ENCODE results near the gene KIR2DL4. TPM values are rescaled to one million over a fixed set of nuclear protein-coding genes. Genes with fewer than 3 reads are reported as not detected.
"Not testable (repeated sequence)": the region's sequence is repeated elsewhere in the genome, so short reads cannot be mapped to it uniquely, and the experiment has no call there.

The KIR2DL4 gene
- total RNA-seq: not detected in 2 replicates

DNA sequence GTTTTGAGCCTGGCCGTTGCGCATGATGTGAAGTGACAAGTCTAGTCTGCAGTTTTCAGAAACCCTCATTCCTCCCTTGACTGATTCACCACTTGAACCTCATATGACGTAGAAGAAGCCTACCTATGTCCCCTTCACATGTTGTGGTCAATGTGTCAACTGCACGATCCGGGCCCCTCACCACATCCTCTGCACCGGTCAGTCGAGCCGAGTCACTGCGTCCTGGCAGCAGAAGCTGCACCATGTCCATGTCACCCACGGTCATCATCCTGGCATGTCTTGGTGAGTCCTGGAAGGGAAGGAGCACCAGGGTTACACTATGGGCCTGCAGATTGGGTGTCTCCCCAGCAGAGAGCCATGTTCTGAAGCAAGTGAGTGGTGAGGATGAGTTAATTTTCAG is at the start of gene KIR2DL4:
TSS of gene KIR2DL4 (plus strand) at position 201 of the 400 bp plus-strand sequence. CDS start at position 243, 42 bp downstream.
- DNase-seq (ENCODE audit: low read depth in 2 of 2): no peak

DNA sequence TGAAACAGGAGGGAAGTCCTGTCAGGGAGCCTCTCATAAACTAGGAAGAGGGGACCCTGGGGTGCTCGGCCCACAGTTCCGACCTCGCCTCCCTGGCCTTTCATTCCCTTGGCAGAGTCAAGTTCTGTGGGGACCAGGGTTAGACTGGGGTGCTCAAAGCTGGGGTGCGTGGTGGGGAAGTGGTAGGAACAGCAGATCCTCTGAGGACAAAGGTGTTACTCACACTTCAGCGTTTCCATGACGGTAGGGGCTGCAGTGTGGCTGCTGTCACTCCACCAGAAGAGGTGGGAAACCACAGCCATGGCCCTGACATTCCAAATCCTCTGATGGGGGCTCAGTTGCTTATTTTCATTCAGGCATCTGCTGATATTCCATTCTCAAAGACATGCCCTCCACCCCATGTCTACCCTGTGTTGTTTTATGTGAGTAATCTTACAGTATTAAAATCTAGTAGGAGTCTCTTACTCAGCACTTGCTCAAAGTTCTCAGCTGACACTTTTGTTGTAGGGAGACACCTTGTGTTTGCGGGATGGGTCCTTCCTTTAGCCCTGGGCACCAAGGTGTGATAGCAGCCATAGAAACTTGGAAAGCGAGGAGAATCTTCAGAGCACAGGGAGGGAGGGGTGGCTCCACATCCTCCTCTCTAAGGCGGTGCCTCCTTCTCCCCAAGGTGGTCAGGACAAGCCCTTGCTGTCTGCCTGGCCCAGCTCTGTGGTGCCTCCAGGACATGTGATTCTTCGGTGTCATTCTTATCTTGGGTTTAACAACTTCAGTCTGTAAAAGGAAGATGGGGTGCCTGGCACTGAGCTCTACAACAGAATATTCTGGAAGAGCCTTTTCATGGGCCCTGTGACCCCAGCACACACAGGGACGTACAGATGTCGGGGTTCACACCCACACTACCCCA is 47.0 kb upstream of the KIR2DL4 start:
- DNase-seq (ENCODE audit: low read depth in 2 of 2): not testable (repeated sequence)

DNA sequence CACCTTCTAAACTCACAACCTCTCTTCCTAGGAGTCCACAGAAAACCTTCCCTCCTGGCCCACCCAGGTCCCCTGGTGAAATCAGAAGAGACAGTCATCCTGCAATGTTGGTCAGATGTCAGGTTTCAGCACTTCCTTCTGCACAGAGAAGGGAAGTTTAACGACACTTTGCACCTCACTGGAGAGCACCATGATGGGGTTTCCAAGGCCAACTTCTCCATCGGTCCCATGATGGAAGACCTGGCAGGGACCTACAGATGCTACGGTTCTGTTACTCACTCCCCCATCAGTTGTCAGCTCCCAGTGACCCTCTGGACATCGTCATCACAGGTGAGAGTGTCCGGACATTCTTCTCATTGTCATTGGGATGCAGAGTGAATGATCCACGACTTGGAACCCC is 44.8 kb upstream of the KIR2DL4 start:
- DNase-seq (ENCODE audit: low read depth in 2 of 2): not testable (repeated sequence)

DNA sequence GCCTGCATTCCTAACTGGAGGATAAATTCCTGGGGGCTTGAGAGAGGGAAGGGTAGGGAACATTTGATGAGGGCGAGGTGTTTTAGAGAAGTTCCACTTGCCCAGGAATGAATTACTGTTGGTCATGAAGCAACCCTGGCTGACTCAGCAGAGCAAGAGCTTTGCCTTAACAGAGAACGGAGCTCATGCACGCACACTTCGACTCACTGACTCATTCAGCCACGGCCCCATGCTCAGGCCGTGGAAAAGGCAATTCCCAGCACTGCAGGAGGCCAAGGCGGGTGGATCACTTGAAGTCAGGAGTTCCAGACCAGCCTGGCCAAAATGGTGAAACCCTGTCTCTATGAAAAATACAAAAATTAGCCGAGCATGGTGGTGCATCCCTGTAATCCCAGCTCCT is 39.2 kb upstream of the KIR2DL4 start:
- not testable (repeated sequence) for DNase-seq (ENCODE audit: low read depth in 2 of 2)

DNA sequence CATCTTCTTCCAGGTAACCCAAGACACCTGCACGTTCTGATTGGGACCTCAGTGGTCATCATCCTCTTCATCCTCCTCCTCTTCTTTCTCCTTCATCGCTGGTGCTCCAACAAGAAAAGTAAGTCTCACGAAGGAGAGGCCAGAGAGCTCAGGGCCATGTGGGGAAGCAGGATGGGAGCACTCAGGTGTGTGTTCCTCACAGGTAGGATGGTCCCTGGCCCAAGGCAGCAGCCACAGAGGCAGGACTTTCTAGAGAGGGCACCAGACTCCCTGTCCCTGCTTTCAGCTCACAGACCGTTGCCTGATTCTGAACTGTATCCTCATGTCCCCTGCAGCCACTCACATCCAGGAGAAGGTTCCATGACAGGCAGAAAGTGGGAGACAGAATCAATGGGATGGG is 36.9 kb upstream of the KIR2DL4 start:
- not testable (repeated sequence) for DNase-seq (ENCODE audit: low read depth in 2 of 2)

DNA sequence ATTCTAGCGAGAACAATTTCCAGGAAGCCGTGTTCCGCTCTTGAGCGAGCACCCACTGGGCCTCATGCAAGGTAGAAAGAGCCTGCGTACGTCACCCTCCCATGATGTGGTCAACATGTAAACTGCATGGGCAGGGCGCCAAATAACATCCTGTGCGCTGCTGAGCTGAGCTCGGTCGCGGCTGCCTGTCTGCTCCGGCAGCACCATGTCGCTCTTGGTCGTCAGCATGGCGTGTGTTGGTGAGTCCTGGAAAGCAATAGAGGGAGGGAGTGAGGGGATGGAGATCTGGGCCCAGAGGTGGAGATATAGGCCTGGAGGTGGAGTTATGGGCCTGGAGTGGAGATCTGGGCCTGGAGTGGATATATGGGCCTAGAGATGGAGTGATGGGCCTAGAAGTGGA is 33.8 kb upstream of the KIR2DL4 start, which contains the start of gene KIR2DL1:
TSS of gene KIR2DL1 (plus strand) at position 148 of the 400 bp plus-strand sequence. CDS start at position 206, 58 bp downstream.
- DNase-seq (ENCODE audit: low read depth in 2 of 2): not testable (repeated sequence)

DNA sequence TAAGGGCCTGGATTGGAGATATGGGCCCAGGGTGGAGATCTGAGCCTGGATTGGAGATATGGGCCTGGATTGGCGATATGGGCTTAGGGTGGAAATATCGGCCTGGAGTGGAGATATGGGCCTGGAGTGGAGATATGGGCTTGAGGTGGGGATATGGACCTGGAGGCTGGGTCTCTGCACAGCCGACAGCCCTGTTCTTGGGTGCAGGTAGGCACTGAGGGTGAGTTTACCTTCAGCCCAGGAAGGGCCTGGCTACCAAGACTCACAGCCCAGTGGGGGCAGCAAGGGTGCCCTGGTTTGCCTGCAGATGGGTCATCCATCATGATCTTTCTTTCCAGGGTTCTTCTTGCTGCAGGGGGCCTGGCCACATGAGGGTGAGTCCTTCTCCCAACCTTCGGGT is 32.9 kb upstream of the KIR2DL4 start:
- not testable (repeated sequence) for DNase-seq (ENCODE audit: low read depth in 2 of 2)

DNA sequence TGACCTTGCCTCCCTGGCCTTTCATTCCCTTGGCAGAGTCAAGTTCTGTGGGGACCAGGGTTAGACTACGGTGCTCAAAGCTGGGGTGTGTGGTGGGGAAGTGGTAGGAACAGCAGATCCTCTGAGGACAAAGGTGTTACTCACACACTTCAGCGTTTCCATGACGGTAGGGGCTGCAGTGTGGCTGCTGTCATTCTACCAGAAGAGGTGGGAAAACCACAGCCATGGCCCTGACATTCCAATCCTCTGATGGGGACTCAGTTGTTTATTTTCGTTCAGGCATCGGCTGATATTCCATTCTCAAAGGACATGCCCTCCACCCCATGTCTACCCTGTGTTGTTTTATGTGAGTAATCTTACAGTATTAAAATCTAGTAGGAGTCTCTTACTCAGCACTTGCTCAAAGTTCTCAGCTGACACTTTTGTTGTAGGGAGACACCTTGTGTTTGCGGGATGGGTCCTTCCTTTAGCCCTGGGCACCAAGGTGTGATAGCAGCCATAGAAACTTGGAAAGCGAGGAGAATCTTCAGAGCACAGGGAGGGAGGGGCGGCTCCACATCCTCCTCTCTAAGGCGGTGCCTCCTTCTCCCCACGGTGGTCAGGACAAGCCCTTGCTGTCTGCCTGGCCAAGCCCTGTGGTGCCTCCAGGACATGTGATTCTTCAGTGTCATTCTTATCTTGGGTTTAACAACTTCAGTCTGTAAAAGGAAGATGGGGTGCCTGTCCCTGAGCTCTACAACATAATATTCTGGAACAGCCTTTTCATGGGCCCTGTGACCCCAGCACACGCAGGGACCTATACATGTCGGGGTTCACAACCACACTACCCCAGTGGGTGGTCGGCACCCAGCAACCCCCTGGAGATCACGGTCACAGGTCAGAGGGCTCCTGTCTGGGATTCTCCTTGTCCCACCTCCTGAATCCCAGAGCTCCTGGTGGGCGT is 32.1 kb upstream of the KIR2DL4 start:
- DNase-seq (ENCODE audit: low read depth in 2 of 2): not testable (repeated sequence)

DNA sequence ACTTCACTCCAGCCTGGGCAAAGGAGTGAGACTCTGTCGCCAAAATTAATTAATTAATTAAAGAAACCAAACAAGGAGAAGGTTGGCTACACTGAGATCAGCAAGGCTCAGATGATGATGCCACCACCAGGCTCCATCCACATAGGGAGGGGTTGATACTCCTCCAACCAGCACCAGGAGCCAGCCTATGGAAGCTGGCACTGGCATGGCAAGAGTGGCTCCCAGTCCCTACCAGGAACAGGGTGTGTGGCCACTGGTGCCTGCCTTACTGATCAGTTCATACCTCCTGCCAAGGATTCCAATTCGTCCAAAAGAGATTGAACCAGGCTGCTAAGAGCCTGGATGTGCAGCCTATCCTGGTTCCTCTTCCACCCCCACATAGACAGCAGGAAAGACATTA is 30.7 kb upstream of the KIR2DL4 start:
- not testable (repeated sequence) for DNase-seq (ENCODE audit: low read depth in 2 of 2)

DNA sequence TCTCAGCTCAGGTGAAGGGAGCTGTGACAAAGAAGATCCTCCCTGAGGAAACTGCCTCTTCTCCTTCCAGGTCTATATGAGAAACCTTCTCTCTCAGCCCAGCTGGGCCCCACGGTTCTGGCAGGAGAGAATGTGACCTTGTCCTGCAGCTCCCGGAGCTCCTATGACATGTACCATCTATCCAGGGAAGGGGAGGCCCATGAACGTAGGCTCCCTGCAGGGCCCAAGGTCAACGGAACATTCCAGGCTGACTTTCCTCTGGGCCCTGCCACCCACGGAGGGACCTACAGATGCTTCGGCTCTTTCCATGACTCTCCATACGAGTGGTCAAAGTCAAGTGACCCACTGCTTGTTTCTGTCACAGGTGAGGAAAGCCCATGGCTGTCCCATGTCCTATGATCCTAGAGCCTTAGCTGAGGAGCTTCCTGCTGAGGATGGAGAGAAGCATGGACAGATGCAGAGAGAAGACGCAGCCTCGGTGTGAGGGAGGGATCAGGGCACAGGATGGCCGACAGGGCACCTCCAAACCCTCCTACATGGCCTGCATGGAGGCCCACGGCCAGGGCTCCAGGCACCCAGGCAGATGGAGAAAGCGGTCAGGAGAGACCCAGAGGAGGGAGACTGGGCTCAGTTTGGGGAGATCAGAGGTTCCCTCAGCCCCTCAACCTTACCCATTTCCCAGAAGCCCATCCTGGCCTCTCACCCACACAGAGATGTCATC is 28.2 kb upstream of the KIR2DL4 start:
- not testable (repeated sequence) for DNase-seq (ENCODE audit: low read depth in 2 of 2)

DNA sequence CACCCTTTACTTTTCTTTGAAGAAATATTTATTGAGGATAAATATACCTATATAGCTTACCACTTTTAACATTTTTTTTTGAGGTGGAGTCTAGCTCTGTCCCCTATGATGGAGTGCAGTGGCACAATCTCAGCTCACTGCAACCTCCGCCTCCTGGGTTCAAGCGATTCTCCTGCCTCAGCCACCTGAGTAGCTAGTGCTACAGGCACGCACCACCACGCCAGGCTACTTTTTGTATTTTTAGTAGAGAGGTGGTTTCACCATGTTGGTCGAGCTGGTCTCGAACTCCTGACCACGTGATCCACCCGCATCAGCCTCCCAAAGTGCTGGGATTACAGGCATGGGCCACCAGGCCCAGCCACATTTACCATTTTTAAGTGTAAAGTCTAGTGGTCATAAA is 27.6 kb upstream of the KIR2DL4 start:
- DNase-seq (ENCODE audit: low read depth in 2 of 2): not testable (repeated sequence)

DNA sequence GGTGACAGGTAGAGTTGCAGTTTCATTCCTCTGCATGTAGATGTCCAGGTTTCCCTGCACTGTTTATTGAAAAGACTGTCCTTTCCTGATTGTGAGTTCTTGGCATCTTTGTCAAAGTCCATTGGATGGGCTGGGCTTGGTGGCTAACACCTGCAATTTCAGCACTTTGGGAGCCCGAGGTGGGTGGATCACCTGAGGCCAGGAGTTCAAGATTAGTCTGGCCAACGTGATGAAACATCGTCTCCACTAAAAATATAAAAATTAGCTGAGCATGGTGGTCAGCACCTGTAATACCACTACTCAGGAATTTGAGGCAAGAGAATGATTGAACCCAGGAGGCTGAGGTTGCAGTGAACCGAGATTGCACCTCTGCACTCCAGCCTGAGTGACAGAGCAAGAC is 25.6 kb upstream of the KIR2DL4 start:
- not testable (repeated sequence) for DNase-seq (ENCODE audit: low read depth in 2 of 2)

DNA sequence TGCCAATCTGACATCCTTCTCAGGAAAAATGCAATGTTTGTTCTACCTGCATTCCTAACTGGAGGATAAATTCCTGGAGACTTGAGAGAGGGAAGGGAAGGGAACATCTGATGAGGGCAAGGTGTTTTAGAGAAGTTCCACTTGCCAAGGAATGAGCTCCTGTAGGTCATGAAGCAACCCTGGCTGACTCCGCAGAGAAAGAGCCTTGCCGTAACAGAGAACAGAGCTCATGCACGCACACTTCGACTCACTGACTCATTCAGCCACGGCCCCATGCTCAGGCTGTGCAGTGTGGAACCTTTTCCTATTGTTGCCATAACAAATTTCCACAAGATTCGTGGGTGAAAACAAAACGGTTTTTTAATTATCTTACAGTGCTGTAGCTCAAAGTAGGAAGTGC is 24.5 kb upstream of the KIR2DL4 start:
- not testable (repeated sequence) for DNase-seq (ENCODE audit: low read depth in 2 of 2)

DNA sequence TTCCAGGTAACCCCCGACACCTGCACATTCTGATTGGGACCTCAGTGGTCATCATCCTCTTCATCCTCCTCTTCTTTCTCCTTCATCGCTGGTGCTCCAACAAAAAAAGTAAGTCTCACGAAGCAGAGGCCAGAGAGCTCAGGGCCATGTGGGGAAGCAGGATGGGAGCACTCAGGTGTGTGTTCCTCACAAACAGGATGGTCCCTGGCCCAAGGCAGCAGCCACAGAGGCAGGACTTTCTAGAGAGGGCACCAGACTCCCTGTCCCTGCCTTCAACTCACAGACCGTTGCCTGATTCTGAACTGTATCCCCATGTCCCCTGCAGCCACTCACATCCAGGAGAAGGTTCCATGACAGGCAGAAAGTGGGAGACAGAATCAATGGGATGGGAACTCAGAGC is 20.5 kb upstream of the KIR2DL4 start:
- not testable (repeated sequence) for DNase-seq (ENCODE audit: low read depth in 2 of 2)

DNA sequence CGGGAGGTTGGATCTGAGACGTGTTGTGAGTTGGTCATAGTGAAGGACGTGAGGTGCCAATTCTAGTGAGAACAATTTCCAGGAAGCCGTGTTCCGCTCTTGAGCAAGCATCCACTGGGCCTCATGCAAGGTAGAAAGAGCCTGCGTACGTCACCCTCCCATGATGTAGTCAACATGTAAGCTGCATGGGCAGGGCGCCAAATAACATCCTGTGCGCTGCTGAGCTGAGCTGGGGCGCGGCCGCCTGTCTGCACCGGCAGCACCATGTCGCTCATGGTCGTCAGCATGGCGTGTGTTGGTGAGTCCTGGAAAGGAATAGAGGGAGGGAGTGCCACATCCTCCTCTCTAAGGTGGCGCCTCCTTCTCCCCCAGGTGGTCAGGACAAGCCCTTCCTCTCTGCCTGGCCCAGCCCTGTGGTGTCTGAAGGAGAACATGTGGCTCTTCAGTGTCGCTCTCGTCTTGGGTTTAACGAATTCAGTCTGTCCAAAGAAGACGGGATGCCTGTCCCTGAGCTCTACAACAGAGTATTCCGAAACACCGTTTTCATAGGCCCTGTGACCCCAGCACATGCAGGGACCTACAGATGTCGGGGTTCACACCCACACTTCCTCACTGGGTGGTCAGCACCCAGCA is 17.2 kb upstream of the KIR2DL4 start:
- not testable (repeated sequence) for DNase-seq (ENCODE audit: low read depth in 2 of 2)

DNA sequence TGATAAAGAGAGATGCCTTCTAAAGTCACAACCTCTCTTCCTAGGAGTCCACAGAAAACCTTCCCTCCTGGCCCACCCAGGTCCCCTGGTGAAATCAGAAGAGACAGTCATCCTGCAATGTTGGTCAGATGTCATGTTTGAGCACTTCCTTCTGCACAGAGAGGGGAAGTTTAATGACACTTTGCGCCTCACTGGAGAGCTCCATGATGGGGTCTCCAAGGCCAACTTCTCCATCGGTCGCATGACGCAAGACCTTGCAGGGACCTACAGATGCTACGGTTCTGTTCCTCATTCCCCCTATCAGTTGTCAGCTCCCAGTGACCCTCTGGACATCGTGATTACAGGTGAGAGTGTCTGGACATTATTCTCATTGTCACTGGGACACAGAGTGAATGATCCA is 15.3 kb upstream of the KIR2DL4 start:
- not testable (repeated sequence) for DNase-seq (ENCODE audit: low read depth in 2 of 2)

DNA sequence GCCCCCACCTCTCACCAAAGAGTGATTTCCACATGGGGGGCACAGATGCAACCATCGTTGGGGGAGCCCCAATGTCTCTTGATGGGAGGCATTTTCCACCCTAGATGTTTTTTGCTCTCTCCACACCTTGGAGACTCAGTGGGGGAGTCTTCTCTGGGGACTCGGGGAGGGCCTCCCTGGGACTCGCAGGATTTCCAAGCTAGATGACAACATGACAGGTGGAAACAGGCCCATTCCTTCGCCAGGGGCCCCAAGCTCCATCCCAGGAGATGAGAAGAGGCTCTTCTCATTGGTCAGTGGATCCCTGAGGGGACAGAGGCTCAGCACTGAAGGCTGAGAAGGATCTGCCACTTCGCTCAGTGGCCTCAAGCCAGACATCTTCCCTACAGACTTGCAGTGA is 12.7 kb upstream of the KIR2DL4 start:
- DNase-seq (ENCODE audit: low read depth in 2 of 2): no peak

DNA sequence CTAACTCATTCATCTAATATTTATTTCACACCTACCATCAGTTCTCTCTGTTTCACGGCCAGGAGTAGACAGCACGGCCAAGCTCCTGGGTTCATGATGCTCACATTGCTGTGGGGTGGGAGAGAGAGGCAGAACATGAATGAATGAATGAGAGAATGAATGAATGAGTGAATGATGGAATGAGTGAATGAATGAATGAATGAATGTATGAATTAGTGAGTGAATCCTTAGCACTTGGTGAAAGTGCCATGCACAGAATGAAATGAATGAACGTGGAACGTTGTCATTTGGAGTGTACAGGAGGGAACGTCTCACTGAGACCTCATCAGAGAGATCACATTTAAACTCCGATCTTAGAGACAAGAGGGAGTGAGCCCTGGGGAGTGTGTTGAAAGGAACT is 11.9 kb upstream of the KIR2DL4 start:
- no peak for DNase-seq (ENCODE audit: low read depth in 2 of 2)

DNA sequence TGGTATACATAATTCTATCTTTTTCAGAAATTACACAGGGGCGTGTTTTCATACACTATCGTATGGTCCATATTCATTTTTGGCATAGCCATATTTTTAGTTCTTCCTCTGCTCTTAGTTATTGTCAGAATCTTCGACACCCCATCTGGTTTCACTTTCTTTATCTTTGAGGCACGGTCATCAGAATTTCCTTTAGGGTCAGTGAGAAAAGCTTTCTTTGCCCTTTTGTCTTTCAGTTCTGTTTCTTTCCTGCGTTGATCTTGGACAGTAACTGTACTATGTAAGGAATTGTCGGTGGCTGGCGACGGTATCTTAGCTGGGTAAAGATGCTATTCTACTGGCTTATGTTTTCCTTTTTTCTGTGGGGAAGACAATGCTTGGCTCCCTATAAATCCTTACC is 10.6 kb upstream of the KIR2DL4 start:
- DNase-seq (ENCODE audit: low read depth in 2 of 2): no peak

DNA sequence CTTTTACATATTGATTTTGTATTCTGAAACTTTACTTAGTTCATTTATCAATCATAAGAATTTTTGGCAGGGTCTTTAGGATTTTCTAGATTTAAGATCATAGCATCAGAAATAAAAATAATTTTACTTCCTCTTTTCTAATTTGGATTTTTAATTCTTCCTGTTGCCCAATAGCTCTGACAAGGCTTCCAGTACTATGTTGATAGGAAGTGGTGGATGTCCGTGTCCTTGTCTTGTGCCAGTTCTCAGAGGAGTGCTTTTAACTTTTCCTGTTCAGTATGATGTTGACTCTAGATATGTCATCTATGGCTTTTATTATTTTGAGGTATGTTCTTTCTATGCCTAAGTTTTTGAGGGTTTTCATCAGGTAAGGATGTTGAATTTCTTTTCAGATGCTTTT is 7.7 kb upstream of the KIR2DL4 start:
- no peak for DNase-seq (ENCODE audit: low read depth in 2 of 2)

DNA sequence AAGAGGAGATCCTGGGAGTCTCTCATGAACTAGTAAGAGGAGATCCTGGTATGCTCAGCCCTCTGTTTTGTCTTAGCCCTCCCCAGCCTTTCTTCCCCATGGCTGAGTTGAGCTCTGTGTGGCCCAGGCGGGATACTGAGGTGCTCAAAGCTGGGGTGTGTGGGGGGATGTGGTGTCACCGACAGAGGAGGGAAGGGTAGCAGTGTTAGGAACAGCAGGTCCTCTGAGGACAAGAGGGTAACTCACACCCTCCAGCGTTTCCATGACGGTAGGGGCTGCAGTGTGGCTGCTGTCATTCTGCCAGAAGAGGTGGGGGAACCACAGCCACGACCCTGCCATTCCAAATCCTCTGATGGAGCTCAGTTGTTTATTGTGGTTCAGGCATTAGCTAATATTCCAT is 691 bp downstream of the KIR2DL4 start:
- no peak for DNase-seq (ENCODE audit: low read depth in 2 of 2)

Measured in dermis microvascular lymphatic vessel endothelial cell (primary cell).